HepG2 (cell line): ENCODE data around the gene H2AZ1. TPM values are rescaled to one million over a fixed set of nuclear protein-coding genes. Genes with fewer than 3 reads are reported as not detected.

Source experiments
- GFI1 ChIP-seq: sonication (generic); formaldehyde crosslinking; IDR thresholded peaks from 2 replicates; pipeline ENCODE4 v1.5.0; 2020; ENCODE audit warnings: missing genetic modification reagents, mild to moderate bottlenecking, borderline replicate concordance
- MED13 ChIP-seq: sonication (generic); formaldehyde crosslinking; IDR thresholded peaks from 2 replicates; pipeline ENCODE4 v1.5.0; 2020; ENCODE audit warnings: missing genetic modification reagents
- MIER2 ChIP-seq: IDR thresholded peaks from 2 replicates; pipeline ENCODE4 v1.6.1; 2016; ENCODE audit warnings: missing biosample characterization, missing genetic modification reagents
- SRF ChIP-seq: IDR thresholded peaks from 2 replicates; pipeline ENCODE4 v1.6.1; 2011; ENCODE audit warnings: mild to moderate bottlenecking, low read depth, low read length, moderate library complexity
- SRSF9 ChIP-seq: fragments of 200-400 bp; formaldehyde crosslinking; IDR thresholded peaks from 2 replicates; pipeline ENCODE4 v1.6.1; 2018; ENCODE audit warnings: borderline replicate concordance, mild to moderate bottlenecking, low read depth, low read length; ENCODE audit not compliant: insufficient read depth, poor library complexity, severe bottlenecking
- ZBTB8A ChIP-seq: sonication (generic); formaldehyde crosslinking; IDR thresholded peaks from 2 replicates; pipeline ENCODE4 v1.4.0; 2020; ENCODE audit warnings: mild to moderate bottlenecking, low read depth, missing genetic modification reagents, borderline replicate concordance
- ZFY ChIP-seq: sonication (generic); formaldehyde crosslinking; IDR thresholded peaks from 2 replicates; pipeline ENCODE4 v1.4.0; 2020; ENCODE audit warnings: missing genetic modification reagents
- ZIK1 ChIP-seq: sonication (generic); formaldehyde crosslinking; IDR thresholded peaks from 2 replicates; pipeline ENCODE4 v1.5.0; 2020; ENCODE audit warnings: mild to moderate bottlenecking, low read depth, missing genetic modification reagents, borderline replicate concordance
- ZNF136 ChIP-seq: sonication (generic); formaldehyde crosslinking; IDR thresholded peaks from 2 replicates; pipeline ENCODE4 v1.8.1; 2022; ENCODE audit warnings: low read depth, mild to moderate bottlenecking, moderate library complexity, missing genetic modification reagents
- ZNF333 ChIP-seq: sonication (generic); formaldehyde crosslinking; IDR thresholded peaks from 2 replicates; pipeline ENCODE4 v1.4.0; 2020; ENCODE audit warnings: mild to moderate bottlenecking, missing genetic modification reagents, borderline replicate concordance
- ZNF572 ChIP-seq: sonication (generic); formaldehyde crosslinking; IDR thresholded peaks from 2 replicates; pipeline ENCODE4 v1.5.1; 2020; ENCODE audit warnings: mild to moderate bottlenecking, missing genetic modification reagents
- polyA plus RNA-seq, 8 experiments: library from polyadenylated mRNA; depleted of rRNA in 3 of 8; stranded (reverse) in 7 of 8; unstranded in 1 of 8; fragments of >200 nt; fragmentation: Illumina TruSeq in 4 of 8; extraction: Trizol in 4 of 8; gene quantifications; 2 replicates each; pipeline versions ENCODE4 v1.2.1 to v1.2.3, GENCODE V29; 2011 to 2016; ENCODE audit warnings: low read depth in 4 of 8, missing spikeins in 1 of 8, mixed read lengths in 1 of 8; ENCODE audit not compliant: insufficient read depth in 1 of 8
- total RNA-seq, 5 experiments: library from RNA; depleted of rRNA; stranded (reverse); fragments of >200 nt; fragmentation: Illumina TruSeq; extraction: Trizol; gene quantifications; 2 replicates each; pipeline ENCODE4 v1.2.3, GENCODE V29; 2016; ENCODE audit warnings: low read depth in 1 of 5
- TF ChIP-seq, protein P1 (sequence below): sonication (generic); formaldehyde crosslinking; IDR thresholded peaks from 2 replicates; pipeline ENCODE4 v1.4.0; 2020; ENCODE audit warnings: missing genetic modification reagents
- TF ChIP-seq, protein P2 (sequence below), 2 experiments: sonication (generic) in 1 of 2; formaldehyde crosslinking in 1 of 2; IDR thresholded peaks; 2 replicates each; pipeline versions ENCODE4 v1.4.0 to v1.6.1; 2016 to 2020; ENCODE audit warnings: borderline replicate concordance in 1 of 2, low read depth in 1 of 2, mild to moderate bottlenecking in 1 of 2, missing genetic modification reagents in 1 of 2
- TF ChIP-seq, protein P3 (sequence below): sonication (generic); formaldehyde crosslinking; IDR thresholded peaks from 2 replicates; pipeline ENCODE4 v1.4.0; 2020; ENCODE audit warnings: missing genetic modification reagents
- TF ChIP-seq, protein P4 (sequence below), 2 experiments: fragments of 450-650 bp in 1 of 2; sonication (generic) in 1 of 2; formaldehyde crosslinking; IDR thresholded peaks; 2 replicates each; pipeline versions ENCODE4 v1.5.0 to v1.8.0; 2020 to 2022; ENCODE audit warnings: mild to moderate bottlenecking in 1 of 2, missing genetic modification reagents in 1 of 2

The H2AZ1 gene
- total and polyA plus RNA-seq, 2 of the 13 experiments (the other 11 are each of a cell fraction or from before 2014, with no cell fraction given) = 301 to 574 TPM

DNA sequence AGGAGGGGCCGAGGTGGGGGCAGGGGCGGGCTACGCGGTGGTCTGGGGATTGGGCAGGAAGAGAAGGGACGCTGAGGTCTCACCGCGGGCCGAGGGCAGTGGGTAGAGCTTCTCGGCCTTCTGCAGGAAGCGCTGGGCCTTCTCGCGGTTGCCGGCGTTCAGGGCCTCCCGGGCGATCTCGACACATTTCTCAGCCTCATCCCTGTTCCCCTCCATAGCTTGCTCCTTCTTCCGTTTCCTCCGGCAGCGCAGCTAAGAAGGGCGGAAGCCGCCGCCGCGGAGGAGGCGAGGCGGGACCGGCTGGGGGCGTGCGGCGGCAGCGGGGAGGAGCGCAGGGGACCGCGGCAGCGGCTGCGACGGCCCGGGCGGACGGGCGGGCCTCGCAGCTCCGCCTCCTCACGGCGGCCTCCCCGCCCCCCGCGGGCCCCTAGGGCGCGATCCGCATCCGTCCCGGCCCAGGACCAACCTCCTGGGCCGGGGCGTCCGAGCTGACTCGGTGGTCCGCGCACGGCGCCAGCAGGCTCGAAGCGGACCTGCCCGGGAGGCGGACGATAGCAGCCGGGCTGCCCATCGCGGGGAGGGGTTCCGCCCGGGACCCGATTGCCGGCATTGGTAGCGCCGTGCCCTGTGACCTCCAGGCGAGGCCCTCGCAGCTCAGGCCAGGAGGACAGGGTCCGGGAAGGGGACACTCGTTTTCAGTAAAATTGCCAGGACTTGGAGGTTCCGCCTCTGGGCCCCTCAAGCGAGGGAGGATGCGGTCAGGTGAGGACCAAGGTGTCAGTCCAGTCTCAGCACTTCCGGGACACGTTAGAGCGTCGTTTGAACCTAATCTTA is 3.5 kb downstream of the H2AZ1 start, which contains the start of gene DNAJB14 (continued):
- TF ChIP-seq, protein P1, sequence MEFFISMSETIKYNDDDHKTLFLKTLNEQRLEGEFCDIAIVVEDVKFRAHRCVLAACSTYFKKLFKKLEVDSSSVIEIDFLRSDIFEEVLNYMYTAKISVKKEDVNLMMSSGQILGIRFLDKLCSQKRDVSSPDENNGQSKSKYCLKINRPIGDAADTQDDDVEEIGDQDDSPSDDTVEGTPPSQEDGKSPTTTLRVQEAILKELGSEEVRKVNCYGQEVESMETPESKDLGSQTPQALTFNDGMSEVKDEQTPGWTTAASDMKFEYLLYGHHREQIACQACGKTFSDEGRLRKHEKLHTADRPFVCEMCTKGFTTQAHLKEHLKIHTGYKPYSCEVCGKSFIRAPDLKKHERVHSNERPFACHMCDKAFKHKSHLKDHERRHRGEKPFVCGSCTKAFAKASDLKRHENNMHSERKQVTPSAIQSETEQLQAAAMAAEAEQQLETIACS (CRISPR knock-in tag) = no peak
- TF ChIP-seq MIER2 (CRISPR knock-in tag) (no peak), SRSF9 (no peak), ZNF333 (CRISPR knock-in tag) (no peak), ZNF136 (CRISPR knock-in tag) (no peak), ZBTB8A (CRISPR knock-in tag) (no peak), ZNF572 (CRISPR knock-in tag) (no peak), SRF (no peak), ZFY (CRISPR knock-in tag) (peak; percentile 87), ZIK1 (CRISPR knock-in tag) (0 out of 2 replicates have a peak, but pooled peaks have one; percentile 24), GFI1 (CRISPR knock-in tag) (peak; percentile 57; the same call in 1 of the 2 replicates), MED13 (CRISPR knock-in tag) (peak; percentile 35; the same call in 1 of the 2 replicates)
- TF ChIP-seq, protein P2, sequence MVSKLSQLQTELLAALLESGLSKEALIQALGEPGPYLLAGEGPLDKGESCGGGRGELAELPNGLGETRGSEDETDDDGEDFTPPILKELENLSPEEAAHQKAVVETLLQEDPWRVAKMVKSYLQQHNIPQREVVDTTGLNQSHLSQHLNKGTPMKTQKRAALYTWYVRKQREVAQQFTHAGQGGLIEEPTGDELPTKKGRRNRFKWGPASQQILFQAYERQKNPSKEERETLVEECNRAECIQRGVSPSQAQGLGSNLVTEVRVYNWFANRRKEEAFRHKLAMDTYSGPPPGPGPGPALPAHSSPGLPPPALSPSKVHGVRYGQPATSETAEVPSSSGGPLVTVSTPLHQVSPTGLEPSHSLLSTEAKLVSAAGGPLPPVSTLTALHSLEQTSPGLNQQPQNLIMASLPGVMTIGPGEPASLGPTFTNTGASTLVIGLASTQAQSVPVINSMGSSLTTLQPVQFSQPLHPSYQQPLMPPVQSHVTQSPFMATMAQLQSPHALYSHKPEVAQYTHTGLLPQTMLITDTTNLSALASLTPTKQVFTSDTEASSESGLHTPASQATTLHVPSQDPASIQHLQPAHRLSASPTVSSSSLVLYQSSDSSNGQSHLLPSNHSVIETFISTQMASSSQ (IDR thresholded peaks at IDR 0.05; ENCODE audit: low read depth) = no peak
- TF ChIP-seq, protein P2 (CRISPR knock-in tag; IDR thresholded peaks at IDR 0.05; ENCODE audit: borderline replicate concordance) = 0 out of 2 replicates have a peak, but pooled peaks have one; percentile 47
- TF ChIP-seq, protein P3, sequence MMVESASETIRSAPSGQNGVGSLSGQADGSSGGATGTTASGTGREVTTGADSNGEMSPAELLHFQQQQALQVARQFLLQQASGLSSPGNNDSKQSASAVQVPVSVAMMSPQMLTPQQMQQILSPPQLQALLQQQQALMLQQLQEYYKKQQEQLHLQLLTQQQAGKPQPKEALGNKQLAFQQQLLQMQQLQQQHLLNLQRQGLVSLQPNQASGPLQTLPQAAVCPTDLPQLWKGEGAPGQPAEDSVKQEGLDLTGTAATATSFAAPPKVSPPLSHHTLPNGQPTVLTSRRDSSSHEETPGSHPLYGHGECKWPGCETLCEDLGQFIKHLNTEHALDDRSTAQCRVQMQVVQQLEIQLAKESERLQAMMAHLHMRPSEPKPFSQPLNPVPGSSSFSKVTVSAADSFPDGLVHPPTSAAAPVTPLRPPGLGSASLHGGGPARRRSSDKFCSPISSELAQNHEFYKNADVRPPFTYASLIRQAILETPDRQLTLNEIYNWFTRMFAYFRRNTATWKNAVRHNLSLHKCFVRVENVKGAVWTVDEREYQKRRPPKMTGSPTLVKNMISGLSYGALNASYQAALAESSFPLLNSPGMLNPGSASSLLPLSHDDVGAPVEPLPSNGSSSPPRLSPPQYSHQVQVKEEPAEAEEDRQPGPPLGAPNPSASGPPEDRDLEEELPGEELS (CRISPR knock-in tag) = 0 out of 2 replicates have a peak, but pooled peaks have one; percentile 20
- TF ChIP-seq, protein P4, sequence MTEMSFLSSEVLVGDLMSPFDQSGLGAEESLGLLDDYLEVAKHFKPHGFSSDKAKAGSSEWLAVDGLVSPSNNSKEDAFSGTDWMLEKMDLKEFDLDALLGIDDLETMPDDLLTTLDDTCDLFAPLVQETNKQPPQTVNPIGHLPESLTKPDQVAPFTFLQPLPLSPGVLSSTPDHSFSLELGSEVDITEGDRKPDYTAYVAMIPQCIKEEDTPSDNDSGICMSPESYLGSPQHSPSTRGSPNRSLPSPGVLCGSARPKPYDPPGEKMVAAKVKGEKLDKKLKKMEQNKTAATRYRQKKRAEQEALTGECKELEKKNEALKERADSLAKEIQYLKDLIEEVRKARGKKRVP (CRISPR knock-in tag; IDR thresholded peaks at IDR 0.05) = no peak; a peak in 1 of 4 replicates
